ENCODE results near the gene B4GALNT3. TPM values are rescaled to one million over a fixed set of nuclear protein-coding genes. Genes with fewer than 3 reads are reported as not detected.

The B4GALNT3 gene
- total RNA-seq, 1 donor from 2014 or later: 8.2 TPM

DNA sequence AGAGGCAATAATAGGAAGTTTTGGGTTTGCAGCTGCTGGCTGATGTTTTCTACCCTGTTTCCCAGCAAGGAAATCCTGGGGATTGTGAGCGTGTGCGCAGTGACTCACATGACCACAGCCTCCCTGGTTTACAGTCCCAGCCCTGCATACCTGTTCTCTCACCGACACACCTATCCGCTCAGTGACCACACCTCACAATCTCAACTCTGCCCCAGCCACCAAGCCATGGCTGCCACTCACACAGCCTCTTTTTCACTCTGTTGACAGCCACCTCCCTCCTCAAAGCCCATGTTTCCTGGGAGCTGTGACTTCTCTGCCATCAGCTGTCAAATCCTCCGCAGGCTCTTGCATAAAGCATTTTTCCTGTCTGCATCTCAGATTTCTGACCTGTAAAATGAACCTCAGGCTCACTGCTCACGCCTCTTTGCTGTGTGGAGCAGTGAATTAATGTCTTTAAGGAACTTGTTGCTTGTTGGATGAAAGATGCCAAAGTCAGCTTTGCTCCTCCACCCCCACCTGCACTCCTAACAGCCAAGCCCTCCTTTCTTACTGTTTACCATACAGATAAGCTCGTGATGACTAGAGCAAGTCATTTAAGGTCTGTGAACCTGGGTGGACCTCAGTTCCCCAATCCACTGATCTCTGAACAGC lies 43.5 kb downstream of the B4GALNT3 start:
- no peaks in the 10 kb centered on the region for H3K27me3 ChIP-seq (ENCODE audit: control insufficient read depth, insufficient read depth, low read length)
- no peak overlapping the region for H3K4me3 ChIP-seq (ENCODE audit: low read depth, low read length)
- FAIRE-seq (peak; percentile 99), DNase-seq (ENCODE audit: low read depth) (peak; percentile 99)
- TF ChIP-seq, protein P1, sequence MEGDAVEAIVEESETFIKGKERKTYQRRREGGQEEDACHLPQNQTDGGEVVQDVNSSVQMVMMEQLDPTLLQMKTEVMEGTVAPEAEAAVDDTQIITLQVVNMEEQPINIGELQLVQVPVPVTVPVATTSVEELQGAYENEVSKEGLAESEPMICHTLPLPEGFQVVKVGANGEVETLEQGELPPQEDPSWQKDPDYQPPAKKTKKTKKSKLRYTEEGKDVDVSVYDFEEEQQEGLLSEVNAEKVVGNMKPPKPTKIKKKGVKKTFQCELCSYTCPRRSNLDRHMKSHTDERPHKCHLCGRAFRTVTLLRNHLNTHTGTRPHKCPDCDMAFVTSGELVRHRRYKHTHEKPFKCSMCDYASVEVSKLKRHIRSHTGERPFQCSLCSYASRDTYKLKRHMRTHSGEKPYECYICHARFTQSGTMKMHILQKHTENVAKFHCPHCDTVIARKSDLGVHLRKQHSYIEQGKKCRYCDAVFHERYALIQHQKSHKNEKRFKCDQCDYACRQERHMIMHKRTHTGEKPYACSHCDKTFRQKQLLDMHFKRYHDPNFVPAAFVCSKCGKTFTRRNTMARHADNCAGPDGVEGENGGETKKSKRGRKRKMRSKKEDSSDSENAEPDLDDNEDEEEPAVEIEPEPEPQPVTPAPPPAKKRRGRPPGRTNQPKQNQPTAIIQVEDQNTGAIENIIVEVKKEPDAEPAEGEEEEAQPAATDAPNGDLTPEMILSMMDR (IDR thresholded peaks at IDR 0.05; ENCODE audit: insufficient read depth, low read length, severe bottlenecking): no peak
- H3K36me3 ChIP-seq (ENCODE audit: control insufficient read depth, insufficient read depth, low read length): no peaks in the 10 kb centered on the region

DNA sequence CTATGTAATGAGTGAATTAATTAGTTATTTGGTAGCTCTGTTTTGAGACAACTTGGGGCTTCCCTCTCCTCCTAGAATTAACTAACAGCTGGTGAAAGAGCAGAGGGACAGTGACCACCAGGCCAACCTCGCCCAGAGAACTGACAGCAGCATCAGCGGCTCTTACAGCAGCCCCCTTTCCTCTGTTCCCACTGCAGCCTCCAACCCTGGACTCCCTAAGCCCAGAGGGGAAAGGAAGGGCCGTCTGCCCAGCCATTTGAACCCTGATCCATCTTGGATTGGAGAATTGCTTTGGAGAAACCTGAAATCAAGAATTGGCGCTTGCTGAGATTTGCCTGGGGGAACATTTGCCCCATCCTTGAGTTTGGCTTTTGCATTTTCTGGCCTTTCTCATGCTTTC lies 45.5 kb downstream of the B4GALNT3 start:
- FAIRE-seq: no peak
- H3K4me3 ChIP-seq (ENCODE audit: low read depth, low read length): no peak overlapping the region
- TF ChIP-seq, protein P1 (IDR thresholded peaks at IDR 0.05; ENCODE audit: insufficient read depth, low read length, severe bottlenecking): no peak
- no peaks in the 10 kb centered on the region for H3K27me3 ChIP-seq (ENCODE audit: control insufficient read depth, insufficient read depth, low read length)
- no peak for DNase-seq (ENCODE audit: low read depth)
- H3K36me3 ChIP-seq (ENCODE audit: control insufficient read depth, insufficient read depth, low read length): no peaks in the 10 kb centered on the region

DNA sequence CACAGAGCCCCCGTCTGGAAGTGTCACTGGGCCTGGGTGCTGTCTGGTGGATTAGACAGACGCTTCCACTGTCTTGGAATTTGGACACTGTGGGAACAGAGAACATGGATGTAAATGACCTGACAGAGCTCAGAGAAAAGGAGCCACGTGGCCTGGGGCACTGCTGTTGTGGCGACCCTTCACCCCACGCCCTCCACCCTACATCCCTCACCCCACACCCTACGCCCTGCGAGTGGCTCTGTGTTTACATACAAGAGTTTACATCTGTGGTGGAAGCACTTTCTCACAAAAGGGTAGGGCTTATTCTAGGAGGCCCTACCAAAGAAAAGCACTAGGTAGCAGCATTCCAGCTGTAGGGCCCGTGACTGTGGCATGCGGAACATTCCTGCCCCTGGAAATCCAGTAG lies 47.7 kb downstream of the B4GALNT3 start:
- TF ChIP-seq, protein P1 (IDR thresholded peaks at IDR 0.05; ENCODE audit: insufficient read depth, low read length, severe bottlenecking): no peak
- Histone ChIP-seq H3K36me3 (ENCODE audit: control insufficient read depth, insufficient read depth, low read length) (no peaks in the 10 kb centered on the region), H3K27me3 (ENCODE audit: control insufficient read depth, insufficient read depth, low read length) (no peaks in the 10 kb centered on the region), H3K4me3 (ENCODE audit: low read depth, low read length) (no peak overlapping the region)
- DNase-seq (ENCODE audit: low read depth) (no peak), FAIRE-seq (no peak)

DNA sequence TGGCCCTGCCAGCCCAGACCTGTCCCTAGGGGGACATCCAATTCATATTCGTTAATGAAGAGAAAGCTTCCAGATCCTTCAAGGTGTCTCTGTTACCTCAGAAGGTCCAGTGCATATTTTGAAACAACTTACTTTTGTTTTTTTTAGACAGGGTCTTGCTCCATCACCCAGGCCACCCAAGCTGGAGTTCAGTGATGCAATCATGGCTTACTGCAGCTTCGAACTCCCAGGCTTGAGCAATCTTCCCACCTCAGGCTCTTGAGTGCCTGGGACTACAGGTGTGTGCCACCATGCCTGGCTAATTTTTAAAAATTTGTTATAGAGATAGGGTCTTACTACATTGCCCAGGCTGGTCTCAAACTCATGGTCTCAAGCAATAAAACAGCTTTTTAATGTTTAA lies 48.4 kb downstream of the B4GALNT3 start:
- no peak for FAIRE-seq
- H3K36me3 ChIP-seq (ENCODE audit: control insufficient read depth, insufficient read depth, low read length): no peaks in the 10 kb centered on the region

DNA sequence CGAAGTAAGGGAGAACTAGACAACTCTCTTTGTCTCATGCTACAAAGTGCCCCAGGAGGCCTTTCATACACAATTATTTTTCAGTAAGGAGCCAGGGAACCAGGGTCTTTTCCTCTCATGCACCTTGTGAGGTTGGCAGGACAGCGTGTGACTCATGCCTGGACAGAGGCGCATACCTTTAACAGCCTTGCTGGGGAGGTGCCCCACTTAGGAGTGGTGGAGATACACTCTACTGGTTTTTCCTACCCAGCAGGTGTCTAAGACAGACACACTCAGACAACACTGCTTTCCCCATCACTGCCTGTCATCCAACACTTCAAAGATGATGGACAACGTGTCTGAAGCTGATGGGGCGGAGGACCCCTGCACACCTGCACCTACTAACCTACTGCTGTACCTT lies 49.1 kb downstream of the B4GALNT3 start:
- FAIRE-seq: peak; percentile 68
- Histone ChIP-seq H3K27me3 (ENCODE audit: control insufficient read depth, insufficient read depth, low read length) (no peaks in the 10 kb centered on the region), H3K36me3 (ENCODE audit: control insufficient read depth, insufficient read depth, low read length) (no peaks in the 10 kb centered on the region), H3K4me3 (ENCODE audit: low read depth, low read length) (no peak overlapping the region)
- TF ChIP-seq, protein P1 (IDR thresholded peaks at IDR 0.05; ENCODE audit: insufficient read depth, low read length, severe bottlenecking): no peak
- DNase-seq (ENCODE audit: low read depth): peak; percentile 59

More for the DNA sequence above, 48.4 kb downstream of the B4GALNT3 start:
- Histone ChIP-seq H3K4me3 (ENCODE audit: low read depth, low read length) (no peak overlapping the region), H3K27me3 (ENCODE audit: control insufficient read depth, insufficient read depth, low read length) (no peaks in the 10 kb centered on the region)
- TF ChIP-seq, protein P1 (IDR thresholded peaks at IDR 0.05; ENCODE audit: insufficient read depth, low read length, severe bottlenecking): no peak
- no peak for DNase-seq (ENCODE audit: low read depth)

DNA sequence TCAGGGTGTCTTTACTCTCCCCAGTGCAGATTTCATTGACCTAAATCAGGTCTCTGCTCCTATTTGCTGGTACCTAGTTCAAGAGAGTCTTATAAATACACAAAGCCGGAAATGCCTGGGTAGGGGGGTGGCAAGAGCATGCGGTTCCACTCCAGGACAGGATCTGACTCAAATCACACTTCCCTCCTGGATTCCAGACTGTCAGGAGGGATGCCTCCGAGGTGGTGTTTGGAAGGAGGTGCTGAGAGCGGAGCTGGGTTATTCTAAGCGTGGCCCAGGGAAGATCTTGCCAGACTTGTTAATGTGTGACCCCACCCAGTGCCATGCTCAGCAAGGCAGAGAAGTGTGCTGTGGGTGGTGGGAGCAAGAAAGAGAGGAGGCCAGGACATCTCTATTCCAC lies 49.8 kb downstream of the B4GALNT3 start:
- FAIRE-seq: no peak
- H3K27me3 ChIP-seq (ENCODE audit: control insufficient read depth, insufficient read depth, low read length): no peaks in the 10 kb centered on the region
- H3K4me3 ChIP-seq (ENCODE audit: low read depth, low read length): no peak overlapping the region
- no peaks in the 10 kb centered on the region for H3K36me3 ChIP-seq (ENCODE audit: control insufficient read depth, insufficient read depth, low read length)
- peak; percentile 77 for DNase-seq (ENCODE audit: low read depth)
- TF ChIP-seq, protein P1 (IDR thresholded peaks at IDR 0.05; ENCODE audit: insufficient read depth, low read length, severe bottlenecking): no peak
